Lower leg skin (tissue), 4 donors: Measurements from ENCODE around the gene GRIK4. TPM values are rescaled to one million over a fixed set of nuclear protein-coding genes. Genes with fewer than 3 reads are reported as not detected.

Experiments
- DNase-seq, 2 donors: peaks; one replicate each; pipeline ENCODE4 v3.0.0-alpha.2; 2019; ENCODE audit warnings: low spot score in 2 of 2
- H3K4me3 ChIP-seq: fragments of 200-600 bp; sonication (generic); 2 replicates; pipeline ENCODE4 v1.5.1; 2017; ENCODE audit warnings: mild to moderate bottlenecking, low read depth; ENCODE audit not compliant: poor library complexity, severe bottlenecking
- CTCF ChIP-seq, 3 donors: fragments of 450-650 bp; IDR thresholded peaks; one replicate each; pipeline ENCODE4 v1.5.1; 2016; ENCODE audit warnings: antibody characterized with exemption in 3 of 3, mild to moderate bottlenecking in 3 of 3, moderate library complexity in 2 of 3
- POLR2A ChIP-seq, 2 donors: fragments of 450-650 bp; IDR thresholded peaks; one replicate each; pipeline ENCODE4 v1.6.1; 2016 to 2017; ENCODE audit warnings: antibody characterized with exemption in 2 of 2, mild to moderate bottlenecking in 1 of 2, moderate library complexity in 1 of 2
- WGBS, 2 donors: methylation state at CpG; one replicate each; pipeline ENCODE4 v1.1.5; 2018; 5-methylcytosine and 5-hydroxymethylcytosine counted together
- intact Hi-C: fragments of 100-400 bp; cut with DNase I; formaldehyde crosslinking; loops from one replicate; pipeline ENCODE4 v1.15.0; 2023; ENCODE audit warnings: low total_unique reads
- total RNA-seq, 4 donors: library from RNA; depleted of rRNA; stranded (reverse); fragments of >200 nt; gene quantifications; one replicate each; pipeline ENCODE4 v1.1.0, GENCODE V29; 2016

GRIK4 gene
- total RNA-seq, 4 donors from 2014 or later: 0.06 to 0.67 TPM; not detected in 2

DNA sequence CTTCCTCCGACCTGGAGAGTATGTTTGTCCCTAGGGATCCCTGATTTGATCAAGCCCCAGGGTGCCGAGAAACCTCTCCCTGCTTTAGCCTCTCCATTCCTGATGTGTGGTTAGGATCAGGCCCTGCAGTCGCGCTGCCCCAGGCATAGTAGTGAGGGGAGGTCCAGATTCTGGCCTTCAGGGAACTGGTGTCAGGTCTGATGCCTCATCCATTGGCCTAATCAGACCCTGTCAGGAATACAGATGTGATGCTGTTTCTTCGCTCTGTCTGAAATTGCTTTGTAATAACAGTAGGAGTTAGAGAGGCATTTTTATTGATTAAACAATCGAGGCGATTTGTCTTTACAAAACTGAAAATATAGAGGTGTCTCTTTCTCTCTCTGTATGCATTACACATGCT, 75.2 kb downstream of the GRIK4 start:
- TF ChIP-seq CTCF (IDR thresholded peaks at IDR 0.05) (no peak), POLR2A (IDR thresholded peaks at IDR 0.05) (no peak)
- H3K4me3 ChIP-seq: no peak overlapping the region
- no peak for DNase-seq
- intact Hi-C loops: no loop called here
- WGBS, 2 donors: 91% methylated on average over 7 of the region's 7 CpGs

- WGBS, 2 donors: 84 to 93% methylated on average over 4 of the region's 4 CpGs
- no peak for TF ChIP-seq CTCF (IDR thresholded peaks at IDR 0.05)
- TF ChIP-seq POLR2A (IDR thresholded peaks at IDR 0.05): no peak
- intact Hi-C loops: no loop called here
These were observed 75.8 kb downstream of the GRIK4 start for GRCh38 chr11:120587299-120587698.

GRCh38 chr11:120589376-120589775, 77.8 kb downstream of the GRIK4 start:
- intact Hi-C loops: no loop called here
- no peak overlapping the region for H3K4me3 ChIP-seq
- WGBS, 2 donors: 87 to 94% methylated on average over 11 of the region's 11 CpGs
- TF ChIP-seq POLR2A (IDR thresholded peaks at IDR 0.05) (no peak), CTCF (IDR thresholded peaks at IDR 0.05) (no peak)
- no peak for DNase-seq

More at GRCh38 chr11:120587299-120587698, 75.8 kb downstream of the GRIK4 start:
- H3K4me3 ChIP-seq: no peak overlapping the region
- no peak for DNase-seq

- TF ChIP-seq CTCF (IDR thresholded peaks at IDR 0.05): no peak
- TF ChIP-seq POLR2A (IDR thresholded peaks at IDR 0.05): no peak
- intact Hi-C loops: no loop called here
- 88 to 94% methylated on average over 3 of the region's 3 CpGs for WGBS, 2 donors
- no peak for DNase-seq
- no peak overlapping the region for H3K4me3 ChIP-seq
These were observed 78.9 kb downstream of the GRIK4 start for GRCh38 chr11:120590472-120590871.

- H3K4me3 ChIP-seq: no peak overlapping the region
- no peak for DNase-seq
- TF ChIP-seq POLR2A (IDR thresholded peaks at IDR 0.05) (no peak), CTCF (IDR thresholded peaks at IDR 0.05) (no peak)
- 84 to 86% methylated on average over 9 of the region's 9 CpGs for WGBS, 2 donors
- intact Hi-C loops: no loop called here
These were observed 83.2 kb downstream of the GRIK4 start for GRCh38 chr11:120594746-120595145.

- no peak for DNase-seq
- intact Hi-C loops: no loop called here
- H3K4me3 ChIP-seq: no peak overlapping the region
- no peak for TF ChIP-seq CTCF (IDR thresholded peaks at IDR 0.05)
- WGBS, 2 donors: 93 to 95% methylated on average over 4 of the region's 4 CpGs
These were observed 84.0 kb downstream of the GRIK4 start for GRCh38 chr11:120595557-120595956.
